Dedifferentiated amniotic fluid mesenchymal stem cell (primary cell): Measurements from ENCODE around the gene LYPD1.

Experiments used
- DNase-seq: peaks from one replicate; pipeline ENCODE4 v3.0.0-alpha.2; 2016; ENCODE audit errors: extremely low spot score

Gene LYPD1

DNA sequence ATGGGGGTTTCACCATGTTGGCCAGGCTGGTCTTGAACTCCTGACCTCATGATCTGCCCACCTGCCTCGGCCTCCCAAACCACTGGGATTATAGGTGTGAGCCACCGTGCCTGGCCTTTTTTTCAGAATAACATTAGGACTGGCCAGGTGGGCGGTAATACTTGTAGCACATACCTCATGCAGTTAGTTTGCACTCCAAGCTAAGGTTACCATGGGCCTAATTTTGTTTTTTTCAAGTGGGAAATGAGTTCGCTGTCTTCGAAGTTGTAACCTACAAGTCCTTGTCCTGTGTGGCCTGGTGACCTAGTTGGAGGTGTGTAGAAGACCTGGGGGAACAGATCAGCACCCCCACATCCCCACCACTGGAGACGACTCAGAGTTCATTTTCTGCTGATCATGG is 74.8 kb downstream of the LYPD1 start:
- no peak for DNase-seq
